ENCODE data around the gene EPN1. TPM values are rescaled to one million over a fixed set of nuclear protein-coding genes. Genes with fewer than 3 reads are reported as not detected.

EPN1 gene
- polyA plus RNA-seq, 1 donor (not counting 4 experiments of a cell fraction or from before 2014, with no cell fraction given), result 23.3 TPM

DNA sequence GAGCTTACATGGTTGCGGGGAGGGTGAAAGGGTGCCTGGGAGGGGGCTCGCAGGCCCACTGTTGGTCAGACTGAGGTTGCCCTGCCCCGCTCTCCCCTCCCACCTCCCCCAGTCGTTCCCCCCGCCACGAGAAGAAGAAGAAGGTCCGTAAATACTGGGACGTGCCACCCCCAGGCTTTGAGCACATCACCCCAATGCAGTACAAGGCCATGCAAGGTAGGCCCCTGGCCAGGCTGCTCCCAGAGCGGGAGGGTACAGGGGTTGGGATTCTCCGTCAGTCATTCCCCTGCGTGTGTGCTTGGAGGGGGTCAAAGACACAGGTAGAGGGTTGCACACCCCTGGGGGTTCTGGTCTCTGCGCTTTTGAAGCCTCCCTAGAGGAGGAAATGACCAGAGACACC is 14.6 kb upstream of the EPN1 start:
- FAIRE-seq (no peak), DNase-seq (ENCODE audit: low read depth, low spot score) (no peak)
- H3K36me3 ChIP-seq (ENCODE audit: control insufficient read depth in 2 of 2, extremely low read depth in 1 of 2, insufficient read depth in 2 of 2, low read length in 2 of 2), result peaks cover 49 to 58% of the 10 kb centered on the region in 2 experiments
- H3K9ac ChIP-seq (ENCODE audit: control insufficient read depth, extremely low read depth, insufficient read depth, low read length), result no peak overlapping the region
- H3K9me3 ChIP-seq (ENCODE audit: control insufficient read depth, low read depth, low read length), result no peaks in the 10 kb centered on the region
- no peaks in the 10 kb centered on the region for H3K27me3 ChIP-seq (ENCODE audit: control insufficient read depth, extremely low read depth, insufficient read depth, low read length)
- H3K4me1 ChIP-seq (ENCODE audit: control insufficient read depth, extremely low read depth, insufficient read depth, low read length), result peaks cover 19% of the 10 kb centered on the region
- no peak overlapping the region for H3K27ac ChIP-seq (ENCODE audit: control insufficient read depth, insufficient read depth, low read length)
- peaks cover 38% of the 10 kb centered on the region for H4K20me1 ChIP-seq (ENCODE audit: control insufficient read depth, extremely low read depth, insufficient read depth, low read length)
- peaks cover 95% of the 10 kb centered on the region for H3K79me2 ChIP-seq (ENCODE audit: control insufficient read depth, insufficient read depth, low read length)
- no peak overlapping the region for H3K4me2 ChIP-seq (ENCODE audit: control insufficient read depth, extremely low read depth, insufficient read depth, low read depth, low read length)
- no peaks in the 10 kb centered on the region for H3K9me1 ChIP-seq (ENCODE audit: control insufficient read depth, extremely low read depth, insufficient read depth, low read length)
- dilution Hi-C loops (cut with MboI; ENCODE audit: extremely low pct_ligation_motif_present, low sequenced_read_pairs), result no loop called here
- no peak for TF ChIP-seq EZH2 (IDR thresholded peaks at IDR 0.05; ENCODE audit: low read length)
- TF ChIP-seq, protein P1, sequence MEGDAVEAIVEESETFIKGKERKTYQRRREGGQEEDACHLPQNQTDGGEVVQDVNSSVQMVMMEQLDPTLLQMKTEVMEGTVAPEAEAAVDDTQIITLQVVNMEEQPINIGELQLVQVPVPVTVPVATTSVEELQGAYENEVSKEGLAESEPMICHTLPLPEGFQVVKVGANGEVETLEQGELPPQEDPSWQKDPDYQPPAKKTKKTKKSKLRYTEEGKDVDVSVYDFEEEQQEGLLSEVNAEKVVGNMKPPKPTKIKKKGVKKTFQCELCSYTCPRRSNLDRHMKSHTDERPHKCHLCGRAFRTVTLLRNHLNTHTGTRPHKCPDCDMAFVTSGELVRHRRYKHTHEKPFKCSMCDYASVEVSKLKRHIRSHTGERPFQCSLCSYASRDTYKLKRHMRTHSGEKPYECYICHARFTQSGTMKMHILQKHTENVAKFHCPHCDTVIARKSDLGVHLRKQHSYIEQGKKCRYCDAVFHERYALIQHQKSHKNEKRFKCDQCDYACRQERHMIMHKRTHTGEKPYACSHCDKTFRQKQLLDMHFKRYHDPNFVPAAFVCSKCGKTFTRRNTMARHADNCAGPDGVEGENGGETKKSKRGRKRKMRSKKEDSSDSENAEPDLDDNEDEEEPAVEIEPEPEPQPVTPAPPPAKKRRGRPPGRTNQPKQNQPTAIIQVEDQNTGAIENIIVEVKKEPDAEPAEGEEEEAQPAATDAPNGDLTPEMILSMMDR (optimal IDR thresholded peaks at IDR 0.05 in 1 of 3, IDR thresholded peaks at IDR 0.05 in 1 of 3, conservative IDR thresholded peaks at IDR 0.05 in 1 of 3; ENCODE audit: extremely low read depth in 1 of 3, insufficient read depth in 2 of 3, low read length in 3 of 3), result no peak
- no peak overlapping the region for H2AFZ ChIP-seq (ENCODE audit: control insufficient read depth, low read length)
- no peak overlapping the region for H3K4me3 ChIP-seq (ENCODE audit: control insufficient read depth in 2 of 3, extremely low read depth in 1 of 3, insufficient read depth in 2 of 3, low read depth in 1 of 3, low read length in 3 of 3)

DNA sequence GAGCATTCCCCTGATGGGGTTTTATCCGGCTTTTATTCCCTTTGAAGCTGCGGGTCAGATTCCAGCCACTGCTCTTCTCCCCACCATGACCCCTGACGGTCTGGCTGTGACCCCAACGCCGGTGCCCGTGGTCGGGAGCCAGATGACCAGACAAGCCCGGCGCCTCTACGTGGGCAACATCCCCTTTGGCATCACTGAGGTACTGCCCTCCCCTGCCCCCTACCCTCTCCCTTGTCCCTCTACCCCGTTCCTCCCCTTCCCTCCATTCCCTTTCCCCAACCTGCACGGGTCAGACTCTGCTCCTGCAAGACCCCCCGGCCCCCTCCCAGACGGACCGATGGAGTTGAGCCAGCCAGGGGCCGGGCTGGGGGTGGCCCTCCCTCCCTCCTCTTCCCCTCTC is 14.0 kb upstream of the EPN1 start:
- TF ChIP-seq, protein P1 (optimal IDR thresholded peaks at IDR 0.05 in 1 of 3, IDR thresholded peaks at IDR 0.05 in 1 of 3, conservative IDR thresholded peaks at IDR 0.05 in 1 of 3; ENCODE audit: extremely low read depth in 1 of 3, insufficient read depth in 2 of 3, low read length in 3 of 3), result no peak
- TF ChIP-seq EZH2 (IDR thresholded peaks at IDR 0.05; ENCODE audit: low read length), result no peak
- no peak overlapping the region for H3K4me2 ChIP-seq (ENCODE audit: control insufficient read depth, extremely low read depth, insufficient read depth, low read depth, low read length)
- H3K27me3 ChIP-seq (ENCODE audit: control insufficient read depth, extremely low read depth, insufficient read depth, low read length), result no peaks in the 10 kb centered on the region
- dilution Hi-C loops (cut with MboI; ENCODE audit: extremely low pct_ligation_motif_present, low sequenced_read_pairs), result no loop called here
- no peaks in the 10 kb centered on the region for H3K9me1 ChIP-seq (ENCODE audit: control insufficient read depth, extremely low read depth, insufficient read depth, low read length)
- FAIRE-seq, result no peak
- no peaks in the 10 kb centered on the region for H3K9me3 ChIP-seq (ENCODE audit: control insufficient read depth, low read depth, low read length)
- no peak overlapping the region for H3K4me3 ChIP-seq (ENCODE audit: control insufficient read depth in 2 of 3, extremely low read depth in 1 of 3, insufficient read depth in 2 of 3, low read depth in 1 of 3, low read length in 3 of 3)
- H3K27ac ChIP-seq (ENCODE audit: control insufficient read depth, insufficient read depth, low read length), result no peak overlapping the region
- H3K9ac ChIP-seq (ENCODE audit: control insufficient read depth, extremely low read depth, insufficient read depth, low read length), result no peak overlapping the region
- peaks cover 19% of the 10 kb centered on the region for H3K4me1 ChIP-seq (ENCODE audit: control insufficient read depth, extremely low read depth, insufficient read depth, low read length)
- no peak overlapping the region for H2AFZ ChIP-seq (ENCODE audit: control insufficient read depth, low read length)
- peaks cover 41% of the 10 kb centered on the region for H4K20me1 ChIP-seq (ENCODE audit: control insufficient read depth, extremely low read depth, insufficient read depth, low read length)
- no peak for DNase-seq (ENCODE audit: low read depth, low spot score)
- H3K79me2 ChIP-seq (ENCODE audit: control insufficient read depth, insufficient read depth, low read length), result peaks cover 93% of the 10 kb centered on the region
- peaks cover 50 to 53% of the 10 kb centered on the region in 2 experiments for H3K36me3 ChIP-seq (ENCODE audit: control insufficient read depth in 2 of 2, extremely low read depth in 1 of 2, insufficient read depth in 2 of 2, low read length in 2 of 2)
